Karpas-422 (cell line): ENCODE data around the gene HTT. TPM values are rescaled to one million over a fixed set of nuclear protein-coding genes. Genes with fewer than 3 reads are reported as not detected.

ENCODE experiments used
- DNase-seq: peaks from one replicate; pipeline ENCODE4 v3.0.0-alpha.2; 2015
- H2AFZ ChIP-seq: fragments of 200-600 bp; sonication (generic); 2 replicates; pipeline ENCODE4 v1.6.1; 2014; ENCODE audit warnings: antibody characterized with exemption, low read length, mixed read lengths
- H3K27ac ChIP-seq: fragments of 200-600 bp; sonication (generic); 2 replicates; pipeline ENCODE4 v1.5.1; 2014; ENCODE audit warnings: mild to moderate bottlenecking, low read length, moderate library complexity
- H3K27me3 ChIP-seq: fragments of 200-600 bp; sonication (generic); 2 replicates; pipeline ENCODE4 v1.6.1; 2014; ENCODE audit warnings: low read length, mixed read lengths
- H3K36me3 ChIP-seq: fragments of 200-600 bp; sonication (generic); 2 replicates; pipeline ENCODE4 v1.6.1; 2014; ENCODE audit warnings: low read length, mixed read lengths; ENCODE audit not compliant: insufficient read depth
- H3K4me1 ChIP-seq: fragments of 200-600 bp; sonication (generic); 2 replicates; pipeline ENCODE4 v1.6.1; 2014; ENCODE audit warnings: mild to moderate bottlenecking, low read length, mixed read lengths
- H3K4me2 ChIP-seq: fragments of 200-600 bp; sonication (generic); 2 replicates; pipeline ENCODE4 v1.6.1; 2014; ENCODE audit warnings: low read length, low read depth, mild to moderate bottlenecking; ENCODE audit not compliant: poor library complexity, severe bottlenecking
- H3K4me3 ChIP-seq: fragments of 200-600 bp; sonication (generic); 2 replicates; pipeline ENCODE4 v1.5.1; 2014; ENCODE audit warnings: mild to moderate bottlenecking, antibody characterized with exemption, low read length, mixed read lengths
- H3K79me2 ChIP-seq: fragments of 200-600 bp; sonication (generic); 2 replicates; pipeline ENCODE4 v1.6.1; 2014; ENCODE audit warnings: mild to moderate bottlenecking, low read length, mixed read lengths
- H3K9ac ChIP-seq: fragments of 200-600 bp; sonication (generic); 2 replicates; pipeline ENCODE4 v1.6.0; 2014; ENCODE audit warnings: low read length
- H3K9me2 ChIP-seq: fragments of 200-600 bp; sonication (generic), shearing (Covaris generic); replicated peaks from 2 replicates; pipeline ENCODE4 v1.6.0; 2014; ENCODE audit warnings: mild to moderate bottlenecking, low read length, moderate library complexity; ENCODE audit not compliant: insufficient read depth
- H3K9me3 ChIP-seq: fragments of 300-700, 200-600 bp; sonication (generic); 2 replicates; pipeline ENCODE4 v1.6.1; 2014; ENCODE audit warnings: low read length, mixed read lengths
- H4K20me1 ChIP-seq: fragments of 200-600 bp; sonication (generic); 2 replicates; pipeline ENCODE4 v1.6.1; 2014; ENCODE audit warnings: mild to moderate bottlenecking, antibody characterized with exemption, low read length, low read depth; ENCODE audit not compliant: insufficient read depth
- total RNA-seq: library from RNA; depleted of rRNA; stranded (reverse); fragments of >200 nt; shearing (Covaris generic); gene quantifications from 2 replicates; pipeline ENCODE4 v1.2.3, GENCODE V29; 2014; ENCODE audit warnings: low replicate concordance

The HTT gene
- total RNA-seq, 1 experiment from 2014 or later = 24.8 TPM

- Histone ChIP-seq H3K9me2 (no peaks in the 10 kb centered on the region), H3K79me2 (peaks cover 8% of the 10 kb centered on the region), H3K9me3 (no peaks in the 10 kb centered on the region), H3K4me3 (no peak overlapping the region), H2AFZ (no peak overlapping the region), H4K20me1 (0 out of 2 replicates have a peak, but pooled peaks cover 3% of the 10 kb centered on the region), H3K9ac (no peak overlapping the region), H3K4me1 (peaks cover 36% of the 10 kb centered on the region), H3K27ac (no peak overlapping the region), H3K4me2 (no peak overlapping the region), H3K27me3 (no peaks in the 10 kb centered on the region), H3K36me3 (peaks cover 43% of the 10 kb centered on the region)
- DNase-seq = no peak
Observed at GRCh38 chr4:3183008-3183407, 108.5 kb downstream of the HTT start.

- Histone ChIP-seq H3K27ac (peak overlapping the region; percentile 70), H3K36me3 (peaks cover 48% of the 10 kb centered on the region), H3K9ac (peak overlapping the region; percentile 26; the same call in 1 of the 2 replicates), H3K79me2 (peaks cover 8% of the 10 kb centered on the region), H3K9me3 (no peaks in the 10 kb centered on the region), H4K20me1 (0 out of 2 replicates have a peak, but pooled peaks cover 3% of the 10 kb centered on the region), H3K9me2 (no peaks in the 10 kb centered on the region), H2AFZ (no peak overlapping the region), H3K4me2 (peak overlapping the region; percentile 58), H3K4me1 (peaks cover 41% of the 10 kb centered on the region), H3K4me3 (peak overlapping the region; percentile 34; the same call in 1 of the 2 replicates), H3K27me3 (no peaks in the 10 kb centered on the region)
- no peak for DNase-seq
Observed at GRCh38 chr4:3184725-3185124, 110.2 kb downstream of the HTT start.

GRCh38 chr4:3186609-3187008 is 112.1 kb downstream of the HTT start:
- no peak overlapping the region for H3K4me2 ChIP-seq
- H3K79me2 ChIP-seq = peaks cover 8% of the 10 kb centered on the region
- H3K9me2 ChIP-seq = no peaks in the 10 kb centered on the region
- H3K4me1 ChIP-seq = peaks cover 41% of the 10 kb centered on the region
- no peak overlapping the region for H3K27ac ChIP-seq
- no peaks in the 10 kb centered on the region for H3K9me3 ChIP-seq
- DNase-seq = no peak
- no peak overlapping the region for H2AFZ ChIP-seq
- 0 out of 2 replicates have a peak, but pooled peaks cover 3% of the 10 kb centered on the region for H4K20me1 ChIP-seq
- H3K9ac ChIP-seq = no peak overlapping the region
- no peaks in the 10 kb centered on the region for H3K27me3 ChIP-seq
- no peak overlapping the region for H3K4me3 ChIP-seq
- H3K36me3 ChIP-seq = peaks cover 45% of the 10 kb centered on the region

GRCh38 chr4:3188118-3188517 is 113.6 kb downstream of the HTT start:
- Histone ChIP-seq H3K79me2 (peaks cover 8% of the 10 kb centered on the region; the same call in 1 of the 2 replicates), H3K36me3 (peaks cover 37% of the 10 kb centered on the region), H3K9me3 (no peaks in the 10 kb centered on the region), H3K4me3 (no peak overlapping the region), H3K9ac (no peak overlapping the region), H4K20me1 (0 out of 2 replicates have a peak, but pooled peaks cover 3% of the 10 kb centered on the region), H2AFZ (no peak overlapping the region), H3K4me2 (no peak overlapping the region), H3K27ac (no peak overlapping the region), H3K27me3 (no peaks in the 10 kb centered on the region), H3K9me2 (no peaks in the 10 kb centered on the region), H3K4me1 (peaks cover 35% of the 10 kb centered on the region)
- DNase-seq = no peak

- Histone ChIP-seq H3K4me1 (peaks cover 21% of the 10 kb centered on the region), H3K4me2 (no peak overlapping the region), H3K79me2 (peaks cover 15% of the 10 kb centered on the region), H3K9ac (no peak overlapping the region), H2AFZ (no peak overlapping the region), H4K20me1 (0 out of 2 replicates have a peak, but pooled peaks cover 3% of the 10 kb centered on the region), H3K27ac (no peak overlapping the region), H3K4me3 (no peak overlapping the region), H3K27me3 (no peaks in the 10 kb centered on the region), H3K9me2 (no peaks in the 10 kb centered on the region), H3K36me3 (peaks cover 32% of the 10 kb centered on the region), H3K9me3 (no peaks in the 10 kb centered on the region)
- no peak for DNase-seq
Observed at GRCh38 chr4:3189459-3189858, 115.0 kb downstream of the HTT start.

- Histone ChIP-seq H3K79me2 (peaks cover 14% of the 10 kb centered on the region), H2AFZ (no peak overlapping the region), H3K4me2 (no peak overlapping the region), H3K9ac (no peak overlapping the region), H3K27ac (no peak overlapping the region), H3K4me1 (peaks cover 11% of the 10 kb centered on the region), H4K20me1 (0 out of 2 replicates have a peak, but pooled peaks cover 5% of the 10 kb centered on the region), H3K9me3 (no peaks in the 10 kb centered on the region), H3K36me3 (peaks cover 25% of the 10 kb centered on the region; the same call in 1 of the 2 replicates), H3K27me3 (no peaks in the 10 kb centered on the region), H3K9me2 (no peaks in the 10 kb centered on the region), H3K4me3 (no peak overlapping the region)
- no peak for DNase-seq
Observed at GRCh38 chr4:3190549-3190948, 116.1 kb downstream of the HTT start.

GRCh38 chr4:3192188-3192587 is 117.7 kb downstream of the HTT start:
- peaks cover 16% of the 10 kb centered on the region; the same call in 1 of the 2 replicates for H3K36me3 ChIP-seq
- no peak overlapping the region for H3K27ac ChIP-seq

GRCh38 chr4:3192827-3193226 is 118.3 kb downstream of the HTT start:
- H3K9me3 ChIP-seq = no peaks in the 10 kb centered on the region
- peaks cover 12% of the 10 kb centered on the region for H3K79me2 ChIP-seq
- H4K20me1 ChIP-seq = 0 out of 2 replicates have a peak, but pooled peaks cover 5% of the 10 kb centered on the region
- H3K4me3 ChIP-seq = no peak overlapping the region
- no peak overlapping the region for H2AFZ ChIP-seq
- H3K36me3 ChIP-seq = peaks cover 10% of the 10 kb centered on the region; the same call in 1 of the 2 replicates
- H3K4me1 ChIP-seq = peaks cover 5% of the 10 kb centered on the region
- no peaks in the 10 kb centered on the region for H3K27me3 ChIP-seq
- H3K9ac ChIP-seq = no peak overlapping the region
- no peaks in the 10 kb centered on the region for H3K9me2 ChIP-seq
- DNase-seq = no peak
- no peak overlapping the region for H3K4me2 ChIP-seq
- H3K27ac ChIP-seq = no peak overlapping the region

More at GRCh38 chr4:3192188-3192587, 117.7 kb downstream of the HTT start:
- H3K27me3 ChIP-seq = no peaks in the 10 kb centered on the region
- peaks cover 12% of the 10 kb centered on the region for H3K79me2 ChIP-seq
- no peak overlapping the region for H3K4me2 ChIP-seq
- H3K9ac ChIP-seq = no peak overlapping the region
- no peaks in the 10 kb centered on the region for H3K9me2 ChIP-seq
- 0 out of 2 replicates have a peak, but pooled peaks cover 5% of the 10 kb centered on the region for H4K20me1 ChIP-seq
- DNase-seq = no peak
- peaks cover 5% of the 10 kb centered on the region for H3K4me1 ChIP-seq
- H2AFZ ChIP-seq = no peak overlapping the region
- no peaks in the 10 kb centered on the region for H3K9me3 ChIP-seq
- no peak overlapping the region for H3K4me3 ChIP-seq
